ENCODE data around the gene IFI27.
"Not testable (repeated sequence)": the region's sequence is repeated elsewhere in the genome, so short reads cannot be mapped to it uniquely, and the experiment has no call there.

Gene IFI27

DNA sequence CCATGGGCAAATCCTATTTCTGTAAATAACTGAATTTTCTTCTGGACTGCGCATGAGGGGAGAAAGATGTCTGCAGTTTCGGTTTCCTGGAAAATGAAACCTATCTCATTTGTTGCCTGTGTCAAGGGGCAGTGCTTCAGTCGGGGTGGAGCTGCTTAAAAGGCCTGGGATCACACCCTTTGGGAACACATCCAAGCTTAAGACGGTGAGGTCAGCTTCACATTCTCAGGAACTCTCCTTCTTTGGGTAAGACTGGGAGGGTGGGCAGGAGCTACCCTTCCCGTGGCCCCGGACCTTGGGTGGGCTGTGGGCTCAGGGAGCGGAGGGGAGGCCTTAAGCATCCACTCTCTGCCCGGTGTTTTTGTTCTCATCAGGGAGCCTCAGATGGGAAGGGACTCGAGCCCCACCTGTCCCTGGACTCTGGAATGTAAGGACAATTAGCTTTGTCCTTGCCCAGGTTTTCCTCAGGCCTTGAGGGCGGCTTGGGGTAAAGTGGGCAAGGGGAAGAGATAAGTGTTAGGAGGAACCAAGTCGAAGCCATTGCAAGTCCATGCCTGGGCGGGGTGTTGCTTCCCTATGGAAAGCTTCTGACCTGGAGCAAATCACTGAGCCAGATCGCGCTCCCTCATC, at the start of gene IFI27:
Gene IFI27 (plus strand): TSS at position 185 of the 630 bp plus-strand sequence.
- in situ Hi-C loops (cut with MboI; ENCODE audit: low pct_unique_long_range_greater_than_20kb, low sequenced_read_pairs), result no loop called here
- no peak for DNase-seq

DNA sequence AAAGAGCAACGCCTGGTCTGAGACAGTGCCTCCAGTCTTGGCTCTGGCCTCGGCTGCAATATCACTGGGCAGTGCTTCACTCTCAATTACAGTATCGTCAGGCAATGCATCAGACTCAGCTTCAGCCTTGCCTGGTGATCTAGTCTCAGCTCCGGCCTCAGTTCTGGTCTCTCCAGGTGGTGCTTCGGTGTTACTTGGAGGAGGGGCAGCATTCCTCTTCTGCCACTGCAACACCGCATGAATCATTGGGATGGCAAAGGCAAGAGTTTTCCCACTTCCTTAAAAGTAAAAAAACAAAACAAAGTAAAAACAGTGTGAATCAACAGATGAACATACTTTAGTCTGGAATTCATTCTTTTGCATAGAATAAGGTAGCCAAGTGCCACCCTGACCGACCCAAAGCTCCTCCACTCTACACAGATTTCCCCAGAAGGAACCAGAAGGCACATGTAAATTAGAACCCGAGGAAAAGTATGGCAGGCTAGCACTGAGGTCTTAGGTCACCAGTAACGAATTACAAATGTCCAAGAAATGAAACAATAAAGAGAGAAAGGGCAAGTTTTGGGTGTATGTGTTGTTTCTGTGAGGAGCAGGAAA, 48.1 kb upstream of the IFI27 start:
- no peak for DNase-seq

DNA sequence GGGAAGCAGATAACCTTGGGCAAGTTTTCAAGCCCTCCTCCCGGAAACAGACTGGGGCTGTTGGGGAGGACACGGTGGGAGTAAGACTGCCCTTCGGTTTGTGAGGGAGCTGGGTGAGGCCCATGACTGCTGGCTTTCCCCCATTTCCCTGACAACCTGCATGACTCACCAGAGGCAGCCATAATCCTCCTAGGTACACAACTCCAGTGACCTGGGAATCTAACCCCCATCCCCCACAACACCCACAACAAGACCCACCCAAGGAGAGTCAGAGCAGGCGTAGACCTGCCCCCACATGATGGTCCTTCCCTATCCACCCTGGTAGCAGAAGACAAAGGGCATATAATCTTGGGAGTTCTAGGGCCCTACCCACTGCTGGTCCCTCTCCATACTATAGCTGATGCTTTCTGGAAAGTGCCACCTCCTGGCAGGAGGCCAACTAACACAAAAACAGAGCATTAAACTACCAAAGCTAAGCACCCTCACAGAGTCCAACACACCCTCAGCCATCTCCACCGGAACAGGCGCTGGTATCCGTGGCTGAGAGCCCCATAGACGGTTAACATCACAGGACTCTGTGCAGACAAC, 44.4 kb upstream of the IFI27 start:
- no peak for DNase-seq
- in situ Hi-C loops (cut with MboI; ENCODE audit: low pct_unique_long_range_greater_than_20kb, low sequenced_read_pairs), result no loop called here

More for the DNA sequence above, 48.1 kb upstream of the IFI27 start:
- in situ Hi-C loops (cut with MboI; ENCODE audit: low pct_unique_long_range_greater_than_20kb, low sequenced_read_pairs), result no loop called here

DNA sequence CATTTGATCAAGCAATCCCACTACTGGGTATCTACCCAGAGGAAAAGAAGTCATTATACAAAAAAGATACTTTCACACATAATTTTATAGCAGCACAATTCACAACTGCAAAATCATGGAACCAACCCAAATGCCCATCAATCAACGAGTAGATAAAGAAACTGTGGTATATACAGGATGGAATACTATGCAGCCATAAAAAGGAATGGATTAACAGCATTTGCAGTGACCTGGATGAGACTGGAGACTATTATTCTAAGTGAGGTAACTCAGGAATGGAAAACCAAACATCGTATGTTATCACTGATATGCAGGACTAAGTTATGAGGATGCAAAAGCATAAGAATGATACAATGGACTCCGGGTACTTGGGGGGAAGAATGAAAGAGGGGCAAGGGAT, 38.5 kb upstream of the IFI27 start:
- DNase-seq; in situ Hi-C loops (cut with MboI; ENCODE audit: low pct_unique_long_range_greater_than_20kb, low sequenced_read_pairs): not testable (repeated sequence)

DNA sequence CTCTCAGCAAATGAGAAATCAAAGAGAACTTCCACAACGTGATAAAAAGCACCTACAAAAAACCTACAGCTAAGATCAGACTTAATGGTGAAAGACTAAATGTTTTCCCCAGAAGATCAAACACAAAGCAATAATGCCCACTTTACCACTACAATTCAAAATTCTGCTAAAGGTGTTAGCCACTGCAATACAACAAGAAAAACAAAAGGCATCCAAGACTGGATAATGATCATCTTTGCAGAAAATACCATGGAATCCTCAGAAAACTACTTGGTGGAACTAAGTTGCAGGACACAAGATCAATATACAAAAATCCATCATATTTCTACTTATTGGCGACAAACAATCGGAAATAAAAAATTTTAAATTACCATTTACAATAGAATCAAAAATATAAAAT, 36.0 kb upstream of the IFI27 start:
- DNase-seq, result no peak

DNA sequence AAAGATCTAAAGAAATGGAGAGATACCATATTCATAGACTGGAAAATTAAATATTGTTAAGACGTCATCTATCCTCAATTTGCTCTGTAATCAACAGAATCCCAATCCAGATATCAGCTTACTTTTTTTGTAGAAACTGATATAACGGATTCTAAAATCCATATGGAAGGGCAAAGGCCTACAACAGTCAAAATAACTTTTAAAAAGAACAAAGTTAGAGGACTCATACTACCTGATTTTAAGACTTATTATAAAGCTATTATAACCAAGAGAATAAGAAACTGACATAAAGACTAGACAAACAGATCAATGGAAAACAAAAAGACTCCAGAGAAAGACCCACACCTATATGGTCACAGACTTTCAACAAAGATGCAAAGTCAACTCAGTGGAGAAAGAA, 35.5 kb upstream of the IFI27 start:
- in situ Hi-C loops (cut with MboI; ENCODE audit: low pct_unique_long_range_greater_than_20kb, low sequenced_read_pairs), result no loop called here

More for the DNA sequence above, 36.0 kb upstream of the IFI27 start:
- in situ Hi-C loops (cut with MboI; ENCODE audit: low pct_unique_long_range_greater_than_20kb, low sequenced_read_pairs), result no loop called here

DNA sequence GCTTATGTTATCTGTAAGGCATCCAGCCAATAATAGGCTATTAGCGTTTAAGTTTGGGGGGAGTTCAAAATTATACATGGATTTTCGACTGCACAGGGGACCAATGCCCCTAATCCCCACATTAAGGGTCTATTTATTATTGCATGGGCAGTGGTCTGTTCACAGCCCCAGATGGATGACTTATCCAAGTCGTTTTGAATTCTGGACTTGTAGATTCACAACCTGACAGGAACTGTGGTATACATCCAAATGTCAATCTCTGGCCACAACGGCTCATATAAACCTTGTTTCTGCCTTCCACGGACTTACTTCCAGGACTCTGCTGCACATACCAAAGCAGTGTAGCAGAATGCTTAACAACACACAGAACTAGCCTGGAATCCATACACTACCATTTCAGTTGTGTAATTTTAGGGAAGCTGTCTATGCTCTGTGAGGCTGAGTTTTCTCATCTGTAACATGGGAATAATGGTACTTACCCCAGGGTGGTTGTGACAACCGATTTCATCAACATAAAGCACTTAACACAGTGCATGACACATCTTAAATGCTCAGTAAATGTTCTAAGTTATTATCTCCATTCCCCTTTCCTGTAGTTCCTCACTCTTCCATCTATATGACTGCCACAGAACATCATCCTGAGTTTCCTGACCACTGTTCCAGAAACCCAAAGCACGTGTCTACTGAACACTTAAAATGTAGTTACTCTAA, 33.3 kb upstream of the IFI27 start:
- in situ Hi-C loops (cut with MboI; ENCODE audit: low pct_unique_long_range_greater_than_20kb, low sequenced_read_pairs), result no loop called here
- no peak for DNase-seq

More for the DNA sequence above, 35.5 kb upstream of the IFI27 start:
- DNase-seq, result no peak

DNA sequence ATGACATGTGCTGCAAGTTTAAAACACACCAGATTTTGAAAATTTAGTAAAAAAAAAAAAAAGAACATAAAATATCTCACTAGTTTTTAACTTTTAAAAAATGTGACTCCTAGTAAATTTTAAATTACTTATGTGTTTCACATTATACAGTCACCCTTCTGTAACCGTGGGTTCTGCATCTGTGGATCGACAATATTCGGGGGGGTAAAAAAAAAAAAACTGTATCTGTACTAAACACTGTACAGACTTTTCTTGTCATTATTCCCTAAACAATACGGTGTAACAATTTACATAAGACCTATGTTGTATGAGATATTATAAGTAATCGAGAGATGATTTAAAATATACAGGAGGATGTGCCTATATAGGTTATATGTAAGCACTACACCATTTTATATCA, 32.7 kb upstream of the IFI27 start:
- in situ Hi-C loops (cut with MboI; ENCODE audit: low pct_unique_long_range_greater_than_20kb, low sequenced_read_pairs), result no loop called here
- DNase-seq, result no peak

DNA sequence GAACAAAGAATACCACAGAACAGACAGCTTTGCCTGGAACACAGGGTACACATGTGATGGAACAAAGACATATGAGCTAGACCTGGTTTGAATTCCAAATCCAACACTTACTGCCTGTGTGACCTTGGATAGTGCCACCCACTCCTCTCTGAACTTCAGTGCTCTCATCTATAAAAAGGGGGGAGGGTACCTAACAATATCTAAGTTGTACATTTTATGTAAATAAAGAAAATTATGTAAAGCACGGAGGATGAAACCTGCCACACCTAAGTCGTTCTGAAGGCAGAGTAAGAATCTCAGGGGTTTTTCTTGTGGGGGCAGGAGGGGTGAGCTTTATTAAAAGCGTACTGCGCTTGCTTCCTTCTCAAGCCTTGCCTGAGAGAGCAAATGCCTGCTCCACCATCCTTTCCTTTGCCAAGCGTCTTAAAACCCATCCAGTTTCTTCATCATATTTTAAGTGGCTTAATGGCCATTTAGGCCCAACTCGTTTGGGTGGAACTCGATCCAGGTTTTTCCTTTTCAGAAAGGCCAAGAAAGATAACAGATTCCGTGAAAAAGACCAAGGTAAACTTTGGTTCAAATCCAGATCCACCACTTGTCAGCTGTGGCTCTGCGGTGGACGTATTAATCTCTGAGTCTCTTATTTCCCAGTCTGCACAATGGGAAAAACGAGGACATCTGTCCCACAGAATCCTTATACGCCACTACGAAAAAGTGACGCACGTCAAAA, 30.5 kb upstream of the IFI27 start:
- in situ Hi-C loops (cut with MboI; ENCODE audit: low pct_unique_long_range_greater_than_20kb, low sequenced_read_pairs), result no loop called here
- peak; percentile 24 for DNase-seq

DNA sequence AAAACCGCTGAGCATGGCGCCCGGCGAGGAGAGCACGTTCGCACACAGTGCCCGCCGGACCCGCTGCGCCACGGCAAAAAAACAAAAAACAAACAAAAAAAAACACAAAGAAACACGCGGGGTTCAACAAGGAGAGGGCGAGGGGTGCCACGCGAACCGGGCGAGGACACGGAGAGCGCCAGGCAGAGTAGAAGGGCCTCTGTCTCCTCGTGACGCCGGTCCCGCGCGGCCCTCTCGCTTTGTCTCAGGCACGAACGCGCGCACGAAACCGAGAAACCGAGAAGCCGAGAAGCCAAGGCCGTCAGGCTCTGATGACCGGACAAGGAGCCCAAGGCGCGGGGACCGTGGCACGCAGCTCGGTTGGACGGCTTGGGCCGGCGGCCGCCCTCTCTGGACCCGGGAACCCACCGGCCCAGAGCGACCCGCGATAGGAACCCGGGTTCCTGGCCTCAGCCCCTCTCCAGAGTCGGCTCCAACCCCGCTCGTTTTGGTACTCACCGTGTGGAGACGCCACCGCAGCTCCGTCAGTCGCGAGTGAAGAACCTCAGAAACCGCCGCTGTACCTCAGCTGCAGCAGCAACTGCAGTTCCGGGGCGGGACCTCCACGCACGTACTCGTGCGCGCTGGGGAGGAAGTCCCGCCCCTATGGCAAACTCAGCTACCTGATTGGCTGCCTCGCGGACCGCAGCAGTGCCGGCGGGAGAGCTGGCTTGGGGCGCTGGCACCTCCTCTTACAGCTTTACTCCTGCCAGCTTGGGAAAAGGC, 29.7 kb upstream of the IFI27 start, which contains the start of the genes DDX24 and IFI27L1:
Gene DDX24 (minus strand): TSS at position 582 of the 765 bp plus-strand sequence. CDS start 1,460 bp downstream, outside the sequence.
Gene IFI27L1 (plus strand): TSS at position 690 of the 765 bp plus-strand sequence. CDS start 15,628 bp downstream, outside the sequence.
- DNase-seq, result peak; percentile 93
- in situ Hi-C loops (cut with MboI; ENCODE audit: low pct_unique_long_range_greater_than_20kb, low sequenced_read_pairs), result no loop called here

DNA sequence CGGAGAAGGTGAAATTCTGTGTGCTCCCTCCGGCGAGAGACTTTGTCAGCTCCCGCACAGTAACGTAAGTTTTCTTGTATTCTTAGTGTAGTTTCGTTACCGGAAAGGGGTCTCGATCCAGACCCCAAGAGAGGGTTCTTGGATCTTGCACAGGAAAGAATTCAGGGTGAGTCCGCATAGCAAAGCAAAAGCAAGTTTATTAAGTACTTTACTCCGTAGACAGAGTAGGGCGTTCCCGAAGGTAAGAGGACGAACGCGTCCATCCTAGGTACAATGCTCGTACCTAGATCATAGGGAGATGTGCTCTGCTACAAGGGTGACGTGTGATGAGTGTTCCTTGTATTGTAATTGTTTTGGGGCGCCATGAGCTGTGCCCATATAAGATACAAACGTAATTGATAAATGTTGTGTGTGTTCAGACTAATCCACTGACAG, 29.1 kb upstream of the IFI27 start:
- no peak for DNase-seq
- in situ Hi-C loops (cut with MboI; ENCODE audit: low pct_unique_long_range_greater_than_20kb, low sequenced_read_pairs), result no loop called here

DNA sequence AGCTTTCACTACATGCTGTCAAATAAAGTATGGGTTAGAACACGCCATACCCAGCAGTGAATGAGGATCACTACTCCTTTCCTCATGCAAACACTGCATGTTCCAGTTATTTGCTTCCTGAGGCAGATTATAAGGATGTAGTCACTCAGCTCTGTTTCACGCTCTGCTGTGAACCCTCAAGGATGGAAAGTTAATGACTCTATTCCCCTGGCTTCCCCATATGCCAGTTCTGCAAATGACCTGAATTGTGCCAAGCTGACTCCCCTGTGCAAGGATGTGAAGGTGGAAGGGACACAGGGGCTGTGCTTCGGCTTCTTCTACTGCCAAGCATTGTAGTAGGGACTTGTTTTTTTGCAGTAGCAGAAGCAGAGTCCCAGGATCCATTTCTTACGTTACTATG, 22.6 kb upstream of the IFI27 start:
- in situ Hi-C loops (cut with MboI; ENCODE audit: low pct_unique_long_range_greater_than_20kb, low sequenced_read_pairs), result no loop called here

DNA sequence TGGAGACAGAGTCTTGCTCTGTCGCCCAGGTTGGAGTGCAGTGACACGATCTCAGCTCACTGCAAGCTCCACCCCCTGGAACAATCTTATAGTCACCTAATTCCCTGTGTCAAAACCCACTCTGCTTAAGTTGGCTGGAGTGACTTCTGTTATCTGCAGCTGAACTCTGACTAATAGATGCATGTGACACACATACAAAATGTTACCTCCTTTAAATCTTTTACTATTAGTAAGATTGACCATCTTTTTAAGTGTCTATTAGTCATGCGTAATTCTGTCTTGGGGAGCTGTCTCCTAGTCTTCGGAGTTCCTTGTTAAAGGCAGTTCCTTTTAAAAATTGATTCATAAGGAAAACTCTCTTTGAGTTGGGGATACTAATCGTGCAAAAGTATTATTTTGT, 22.0 kb upstream of the IFI27 start:
- in situ Hi-C loops (cut with MboI; ENCODE audit: low pct_unique_long_range_greater_than_20kb, low sequenced_read_pairs), result no loop called here
- DNase-seq, result no peak

More for the DNA sequence above, 22.6 kb upstream of the IFI27 start:
- DNase-seq, result no peak

DNA sequence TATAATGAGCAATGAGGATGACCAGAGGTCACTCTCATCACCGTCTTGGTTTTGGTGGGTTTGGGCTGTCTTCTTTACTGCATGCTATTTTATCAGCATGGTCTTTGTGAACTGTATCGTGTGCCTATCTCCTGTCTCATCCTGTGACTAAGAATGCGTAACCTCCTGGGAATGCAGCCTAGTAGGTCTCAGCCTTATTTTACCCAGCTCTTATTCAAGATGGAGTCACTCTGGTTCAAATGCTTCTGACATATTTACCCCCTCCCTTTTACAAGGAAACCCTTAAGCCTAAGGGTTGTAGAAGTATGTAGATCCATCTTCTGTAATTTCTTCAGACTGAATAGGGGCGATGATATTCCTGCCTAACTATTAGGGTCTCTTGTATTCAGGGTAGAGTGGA, 21.1 kb upstream of the IFI27 start:
- no peak for DNase-seq
- in situ Hi-C loops (cut with MboI; ENCODE audit: low pct_unique_long_range_greater_than_20kb, low sequenced_read_pairs), result no loop called here

DNA sequence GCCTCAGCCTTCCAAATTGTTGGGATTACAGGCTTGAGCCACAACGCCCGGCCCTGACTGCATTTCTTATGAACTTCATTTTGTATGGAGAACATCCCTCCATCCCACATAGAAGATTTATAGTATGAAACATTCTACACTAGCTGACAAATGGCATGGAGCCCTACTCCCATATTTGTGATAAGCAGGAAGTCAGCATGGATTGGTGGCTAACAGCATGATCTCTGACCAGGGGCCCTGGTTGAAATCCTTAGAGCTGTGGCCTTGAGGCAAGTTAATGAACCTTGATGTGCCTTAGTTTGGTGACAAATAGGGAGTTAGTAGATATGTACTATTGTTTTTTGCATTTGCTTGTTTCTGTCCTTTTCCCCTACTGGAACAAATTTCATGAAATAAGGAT, 17.1 kb upstream of the IFI27 start:
- no peak for DNase-seq
- in situ Hi-C loops (cut with MboI; ENCODE audit: low pct_unique_long_range_greater_than_20kb, low sequenced_read_pairs), result no loop called here

DNA sequence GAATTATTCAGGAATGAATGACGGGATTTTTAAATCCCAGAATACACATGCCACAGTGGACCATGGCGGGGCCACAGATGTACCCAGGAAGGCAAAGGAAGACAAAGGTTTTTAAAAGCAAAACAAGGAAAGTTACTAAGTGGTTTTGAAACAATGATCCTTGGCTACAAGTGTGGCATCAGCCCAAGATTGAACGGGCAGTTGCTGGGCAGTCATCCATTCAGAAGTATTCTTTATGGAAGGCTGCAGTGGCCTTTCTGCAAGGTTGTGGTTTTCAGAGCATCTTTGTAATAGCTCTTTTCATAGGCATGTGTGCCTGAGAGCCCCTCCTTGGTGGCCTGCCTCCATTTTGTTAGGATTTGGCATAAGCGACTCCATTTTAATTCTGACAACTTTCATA, 13.4 kb upstream of the IFI27 start:
- no peak for DNase-seq
- in situ Hi-C loops (cut with MboI; ENCODE audit: low pct_unique_long_range_greater_than_20kb, low sequenced_read_pairs), result no loop called here

DNA sequence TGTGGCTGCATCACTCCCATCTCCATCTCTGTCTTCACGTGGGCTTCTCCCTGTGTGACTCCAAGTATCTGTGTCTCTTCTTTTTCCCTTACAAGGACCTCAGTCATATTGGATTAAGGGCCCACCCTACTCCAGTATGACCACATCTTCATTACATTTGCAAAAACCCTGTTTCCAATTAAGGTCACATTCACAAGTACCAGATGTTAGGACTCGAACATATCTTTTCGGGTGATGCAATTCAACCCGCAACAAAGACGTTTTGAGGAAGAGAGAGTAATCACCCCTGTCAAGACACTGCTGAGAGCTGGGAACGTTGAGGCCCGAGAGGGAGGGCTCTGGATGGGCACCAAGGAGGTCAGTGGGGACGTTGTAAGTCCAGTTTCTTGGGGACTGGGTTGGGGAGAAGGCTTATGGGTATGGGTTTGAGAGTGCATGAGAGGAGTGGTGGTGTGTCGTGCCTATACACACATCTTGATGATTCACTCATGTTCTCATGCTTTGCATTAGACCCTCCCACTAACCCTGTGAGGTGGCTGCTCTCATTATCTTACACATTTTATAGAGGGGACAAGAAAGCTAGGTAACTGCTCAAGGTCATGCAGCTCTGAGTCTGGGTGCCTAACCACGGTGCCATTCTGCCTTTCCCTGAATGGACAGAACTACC, 12.1 kb upstream of the IFI27 start:
- in situ Hi-C loops (cut with MboI; ENCODE audit: low pct_unique_long_range_greater_than_20kb, low sequenced_read_pairs), result no loop called here
- no peak for DNase-seq

DNA sequence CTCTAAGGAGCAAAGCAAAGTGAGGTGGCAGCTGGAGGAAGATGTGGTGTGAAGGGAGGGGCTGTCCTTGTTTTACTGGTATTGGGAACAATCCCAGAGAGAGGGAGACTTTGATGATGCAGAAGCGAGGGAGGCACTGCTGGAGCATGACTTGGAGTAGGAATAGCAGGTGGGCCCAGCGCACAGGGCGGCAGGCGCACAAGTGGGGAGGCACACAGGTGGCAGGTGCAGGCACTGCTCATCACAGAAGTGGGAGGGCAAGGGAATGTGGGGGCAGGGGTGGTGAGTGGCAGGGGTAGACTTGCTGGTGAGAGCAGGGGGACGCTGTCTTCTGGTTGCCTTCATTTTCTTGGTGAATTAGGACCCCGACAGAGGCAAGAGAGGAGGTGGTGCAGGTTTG, 11.5 kb upstream of the IFI27 start:
- in situ Hi-C loops (cut with MboI; ENCODE audit: low pct_unique_long_range_greater_than_20kb, low sequenced_read_pairs), result no loop called here
- DNase-seq, result no peak
